Eye (tissue), 1 donor: ENCODE measurements around the gene LRRC27.
"Not testable (repeated sequence)": the region's sequence is repeated elsewhere in the genome, so short reads cannot be mapped to it uniquely, and the experiment has no call there.

Experiments used
- DNase-seq: peaks from one replicate; pipeline ENCODE4 v3.0.0-alpha.2; 2015

Gene LRRC27

GRCh38 chr10:132301371-132302330, 30.3 kb upstream of the LRRC27 start:
- no peak for DNase-seq

GRCh38 chr10:132302421-132303310, 29.3 kb upstream of the LRRC27 start:
- peak; percentile 58 for DNase-seq

- no peak for DNase-seq
These were observed 28.5 kb upstream of the LRRC27 start for GRCh38 chr10:132303361-132304115.

- DNase-seq, result no peak
These were observed 27.1 kb upstream of the LRRC27 start for GRCh38 chr10:132304756-132305509.

GRCh38 chr10:132305654-132306342, 26.2 kb upstream of the LRRC27 start:
- DNase-seq, result no peak

- DNase-seq, result no peak
These were observed 25.7 kb upstream of the LRRC27 start for GRCh38 chr10:132306343-132306685.

GRCh38 chr10:132306864-132307751, 24.9 kb upstream of the LRRC27 start:
- peak; percentile 70 for DNase-seq

- peak; percentile 95 for DNase-seq
These were observed 24.0 kb upstream of the LRRC27 start, which contains the start of gene STK32C for GRCh38 chr10:132307823-132308586. STK32C (minus strand) TSS chr10:132307950; CDS start chr10:132307833, 117 bp downstream.

- DNase-seq, result peak; percentile 42
These were observed 23.2 kb upstream of the LRRC27 start for GRCh38 chr10:132308587-132309470.

- DNase-seq, result no peak
These were observed 22.5 kb upstream of the LRRC27 start for GRCh38 chr10:132309471-132309865.

GRCh38 chr10:132309879-132310591, 22.0 kb upstream of the LRRC27 start:
- no peak for DNase-seq

- DNase-seq, result no peak
These were observed 21.2 kb upstream of the LRRC27 start for GRCh38 chr10:132310701-132311337.

- DNase-seq, result peak; percentile 82
These were observed 20.6 kb upstream of the LRRC27 start for GRCh38 chr10:132311338-132311939.

GRCh38 chr10:132313305-132313704, 18.7 kb upstream of the LRRC27 start:
- DNase-seq, result no peak

GRCh38 chr10:132313865-132314264, 18.1 kb upstream of the LRRC27 start:
- no peak for DNase-seq

- DNase-seq, result no peak
These were observed 17.7 kb upstream of the LRRC27 start for GRCh38 chr10:132314336-132314735.

- DNase-seq, result not testable (repeated sequence)
These were observed 17.1 kb upstream of the LRRC27 start for GRCh38 chr10:132314881-132315280.
